HG02798 (cell line): ENCODE results near the gene COBLL1.

Experiments used
- ATAC-seq: cut with Tn5 transposase; IDR thresholded peaks from one replicate; pipeline ENCODE4 v1.9.1; 2021; ENCODE audit warnings: mild to moderate bottlenecking; ENCODE audit not compliant: unreplicated experiment, poor library complexity

The COBLL1 gene

GRCh38 chr2:164691346-164691887 is 150.2 kb downstream of the COBLL1 start:
- ATAC-seq, result no peak

DNA sequence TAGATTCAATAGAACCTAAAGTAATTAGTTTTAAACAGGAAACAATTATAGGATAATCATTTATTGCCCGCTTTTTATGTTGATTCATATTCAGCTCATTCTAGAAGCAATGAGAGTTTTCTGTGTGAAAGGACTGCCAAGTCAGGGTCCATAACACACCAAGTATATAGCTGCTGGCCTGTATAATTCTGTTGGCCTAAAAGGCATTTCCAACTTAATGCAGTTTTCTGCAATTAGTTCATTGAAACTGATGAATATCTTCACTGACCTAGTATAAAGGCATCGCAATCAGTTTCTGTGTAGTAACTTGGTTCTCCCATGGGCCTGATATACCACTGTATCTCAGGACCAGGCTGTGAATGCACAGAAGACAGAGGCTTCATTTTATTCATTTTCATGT is 151.3 kb downstream of the COBLL1 start:
- ATAC-seq, result no peak

DNA sequence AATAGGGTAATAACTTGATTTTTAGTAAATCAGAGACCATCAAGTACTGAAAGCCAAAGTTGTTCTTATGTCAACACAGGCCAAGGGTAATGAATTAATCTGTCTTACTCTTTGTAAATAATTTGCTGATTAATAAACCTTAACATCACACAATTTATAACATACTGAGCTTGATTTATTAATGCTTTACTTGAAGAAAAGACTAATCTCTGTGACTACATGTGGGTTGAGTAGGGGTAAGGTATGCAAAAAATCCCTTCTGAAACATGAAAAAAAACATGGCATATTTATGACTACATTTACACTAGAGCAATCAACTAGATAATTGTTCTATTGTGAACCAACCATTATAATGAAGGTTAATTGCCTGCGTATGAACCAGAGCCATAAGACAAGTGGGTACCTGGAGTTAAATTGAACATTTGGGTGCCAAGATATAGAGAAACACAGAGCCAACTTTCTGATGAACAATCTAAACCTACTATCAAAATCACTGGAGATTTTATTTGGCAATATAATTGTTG is 152.7 kb downstream of the COBLL1 start:
- ATAC-seq, result no peak

DNA sequence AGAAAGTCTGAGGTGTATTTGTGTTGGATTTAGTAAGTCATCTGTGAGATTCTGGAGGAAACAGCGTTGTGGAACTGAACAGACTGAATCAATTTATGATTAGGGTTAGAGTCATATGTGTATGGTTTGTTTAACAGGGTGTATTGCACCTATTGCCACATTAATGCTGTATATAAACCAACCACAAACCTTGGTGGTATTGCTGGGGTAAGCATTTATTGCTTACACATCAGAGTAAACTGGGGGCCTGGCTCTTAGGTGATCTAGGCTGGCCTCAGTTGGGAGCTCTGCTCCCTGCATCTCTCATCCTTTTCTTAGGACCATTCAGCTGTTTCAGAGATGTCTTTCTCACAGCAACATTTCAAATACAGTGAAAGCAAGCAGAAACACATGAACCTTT is 160.6 kb downstream of the COBLL1 start:
- ATAC-seq, result no peak

- no peak for ATAC-seq
These were observed 162.9 kb downstream of the COBLL1 start for GRCh38 chr2:164678631-164679149.

DNA sequence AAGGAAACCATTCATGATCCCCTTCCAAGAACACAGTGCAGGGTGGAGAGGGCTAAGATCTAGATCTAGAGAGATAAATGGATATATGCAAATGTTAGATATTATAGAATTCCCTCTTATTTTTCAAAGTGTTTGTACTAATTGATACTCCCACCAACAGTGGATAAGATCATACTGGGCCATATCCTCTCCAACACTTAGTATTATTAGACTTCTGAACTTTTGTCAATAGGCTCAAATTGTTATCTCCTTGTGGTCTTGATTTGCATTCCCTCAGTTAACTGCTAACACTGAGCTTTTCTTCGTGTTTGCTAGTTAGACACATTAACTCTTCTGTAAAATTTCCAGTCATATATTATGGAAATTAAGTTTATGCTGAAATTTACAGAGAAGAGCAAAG is 163.9 kb downstream of the COBLL1 start:
- no peak for ATAC-seq

- no peak for ATAC-seq
These were observed 164.4 kb downstream of the COBLL1 start for GRCh38 chr2:164677271-164677670.

DNA sequence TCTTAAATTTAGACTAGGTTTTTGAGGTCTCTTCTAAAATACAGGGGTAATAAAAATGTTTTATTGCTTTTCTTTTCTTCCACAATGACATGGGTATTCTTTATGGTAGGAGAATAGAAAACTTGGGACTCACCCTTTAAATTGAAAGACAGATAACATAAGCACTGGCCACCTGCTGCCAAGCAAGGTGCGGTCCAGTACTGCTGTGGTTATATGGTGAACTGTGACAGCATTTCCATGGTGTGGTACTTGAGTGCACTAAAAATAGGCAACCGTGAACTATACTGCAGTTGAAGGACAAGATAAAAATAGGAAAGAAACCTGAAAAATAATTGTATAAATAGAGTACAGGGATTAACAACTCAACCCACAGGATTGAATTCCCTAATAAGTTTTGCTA is 165.9 kb downstream of the COBLL1 start:
- no peak for ATAC-seq

- ATAC-seq, result no peak
These were observed 166.6 kb downstream of the COBLL1 start for GRCh38 chr2:164675027-164675426.

GRCh38 chr2:164671664-164672396 is 169.8 kb downstream of the COBLL1 start:
- ATAC-seq, result no peak

DNA sequence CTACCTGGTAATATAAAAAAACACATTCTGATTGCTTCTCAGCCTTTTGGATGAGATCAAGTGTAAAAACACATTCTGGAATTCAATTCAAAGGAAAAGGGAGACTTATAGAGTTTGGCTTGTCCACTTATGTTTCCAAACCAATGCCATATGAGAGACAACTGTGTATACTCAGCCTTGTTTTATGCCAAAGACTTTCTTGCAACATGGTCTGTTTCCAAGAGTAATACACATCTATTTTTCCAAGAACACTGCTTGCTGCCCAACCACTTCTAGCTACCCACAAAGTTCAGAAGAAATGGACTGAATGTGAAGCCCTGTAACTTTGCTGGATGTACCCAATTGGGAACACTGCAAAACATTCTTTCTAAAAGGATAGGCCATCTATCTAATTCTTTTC is 172.3 kb downstream of the COBLL1 start:
- no peak for ATAC-seq

DNA sequence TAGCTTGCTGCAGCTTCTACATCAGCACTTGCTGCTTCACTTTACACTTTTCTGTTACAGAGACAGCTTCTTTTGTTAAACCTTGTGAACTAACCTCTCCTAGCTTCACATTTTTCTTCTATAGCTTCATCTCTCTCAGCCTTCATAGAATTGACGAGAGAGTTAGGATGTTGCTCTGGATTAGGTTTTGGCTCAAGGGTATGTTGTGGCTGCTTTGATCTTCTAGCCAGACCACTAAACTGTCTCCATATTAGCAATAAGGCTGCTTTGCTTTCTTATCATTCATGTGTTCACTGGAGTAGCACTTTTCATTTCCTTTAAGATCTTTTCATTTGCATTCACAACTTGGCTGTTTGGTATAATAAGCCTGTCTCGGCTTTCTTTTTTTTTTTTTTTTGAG is 174.1 kb downstream of the COBLL1 start:
- no peak for ATAC-seq

- no peak for ATAC-seq
These were observed 177.6 kb downstream of the COBLL1 start for GRCh38 chr2:164664070-164664469.

DNA sequence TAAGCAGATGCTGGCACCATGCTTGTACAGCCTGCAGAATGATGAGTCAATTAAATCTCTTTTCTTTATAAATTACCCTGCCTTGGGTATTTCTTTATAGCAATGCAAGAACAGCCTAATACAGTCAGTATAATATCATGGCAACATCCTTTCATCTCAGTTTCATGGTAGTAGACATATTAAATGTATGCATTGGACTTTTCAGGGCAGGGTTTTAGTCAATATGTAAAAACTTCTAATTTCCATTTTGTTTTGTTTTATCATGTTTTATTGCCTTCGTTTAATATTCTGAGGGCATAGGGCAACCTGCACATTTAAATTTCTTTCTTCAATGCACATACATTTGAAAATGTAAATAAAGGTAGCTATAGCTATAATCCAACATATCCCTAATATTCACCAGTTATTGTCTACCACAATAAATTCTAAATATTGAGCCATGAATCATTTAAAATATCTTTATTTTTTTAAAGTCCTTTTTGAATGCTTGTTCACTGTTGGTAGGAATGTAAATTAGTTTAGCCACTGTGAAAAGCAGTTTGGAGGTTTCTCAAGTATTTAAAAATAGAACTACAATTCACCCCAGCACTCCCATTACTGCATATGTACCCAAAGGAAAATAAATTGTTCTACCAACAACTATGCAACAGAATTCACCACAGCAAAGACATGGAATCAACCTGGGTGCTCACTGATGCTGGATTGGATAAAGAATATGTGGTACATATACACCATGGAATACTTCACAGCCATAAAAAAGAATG is 178.6 kb downstream of the COBLL1 start:
- no peak for ATAC-seq

- ATAC-seq, result no peak
These were observed 179.6 kb downstream of the COBLL1 start for GRCh38 chr2:164662066-164662465.

GRCh38 chr2:164661349-164661748 is 180.3 kb downstream of the COBLL1 start:
- ATAC-seq, result no peak

DNA sequence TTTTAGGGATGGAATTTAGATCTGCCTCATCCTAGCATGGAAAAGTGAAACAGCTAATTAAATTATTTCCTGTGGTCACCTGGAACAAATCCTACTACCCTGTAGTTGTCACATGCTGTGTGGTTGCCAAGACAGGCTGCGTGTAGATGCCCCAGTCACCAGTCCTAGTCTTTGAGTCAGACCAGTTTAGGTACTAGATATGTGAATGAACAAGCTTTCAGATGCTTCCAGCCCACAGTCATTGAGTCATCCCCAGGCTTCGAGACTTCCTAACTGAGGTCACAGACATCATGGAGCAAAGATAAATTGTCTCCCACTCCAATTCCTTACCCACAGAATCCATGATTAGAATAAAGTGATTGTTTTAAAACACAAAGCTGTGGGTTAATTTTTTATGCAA is 184.5 kb downstream of the COBLL1 start:
- ATAC-seq, result no peak

- ATAC-seq, result no peak
These were observed 185.9 kb downstream of the COBLL1 start for GRCh38 chr2:164655750-164656149.

DNA sequence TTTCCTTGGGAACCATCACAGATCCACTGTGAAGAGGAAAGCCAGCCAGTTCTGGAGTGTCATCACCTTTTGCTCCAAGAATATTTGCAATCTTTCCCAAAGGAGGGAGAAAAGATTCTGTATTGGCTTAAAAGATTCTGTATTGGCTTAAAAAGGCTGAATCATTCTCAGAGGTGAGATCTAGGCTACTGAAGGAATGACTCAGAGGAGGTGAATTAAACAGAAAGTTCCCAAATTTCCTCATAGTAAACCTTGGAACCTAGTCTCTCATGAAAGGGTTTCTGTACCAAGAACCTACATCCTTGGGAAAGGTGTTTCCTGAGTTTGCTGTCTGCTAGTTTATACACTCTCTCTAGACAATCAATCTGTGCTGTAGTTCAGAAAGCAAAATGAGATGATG is 186.3 kb downstream of the COBLL1 start:
- ATAC-seq, result no peak

DNA sequence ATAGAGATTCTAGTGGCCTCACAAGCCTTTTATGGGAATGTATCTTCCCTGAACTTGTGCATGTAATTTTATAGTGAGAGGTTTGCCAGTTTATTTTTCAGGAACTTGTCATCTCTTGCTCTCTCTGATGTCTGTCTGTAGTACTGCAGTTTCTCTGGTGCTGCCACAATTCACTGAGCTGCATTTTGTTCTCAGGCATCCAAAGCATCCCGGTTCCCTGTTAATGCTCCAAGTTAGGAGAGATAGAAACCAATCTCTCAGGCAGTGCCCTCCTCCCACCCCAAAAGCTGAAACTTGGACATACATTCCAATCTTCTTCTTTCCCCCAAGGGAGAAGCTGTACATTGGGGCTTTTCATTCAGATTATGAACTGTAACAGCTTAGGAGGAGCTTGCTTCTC is 190.3 kb downstream of the COBLL1 start:
- no peak for ATAC-seq

DNA sequence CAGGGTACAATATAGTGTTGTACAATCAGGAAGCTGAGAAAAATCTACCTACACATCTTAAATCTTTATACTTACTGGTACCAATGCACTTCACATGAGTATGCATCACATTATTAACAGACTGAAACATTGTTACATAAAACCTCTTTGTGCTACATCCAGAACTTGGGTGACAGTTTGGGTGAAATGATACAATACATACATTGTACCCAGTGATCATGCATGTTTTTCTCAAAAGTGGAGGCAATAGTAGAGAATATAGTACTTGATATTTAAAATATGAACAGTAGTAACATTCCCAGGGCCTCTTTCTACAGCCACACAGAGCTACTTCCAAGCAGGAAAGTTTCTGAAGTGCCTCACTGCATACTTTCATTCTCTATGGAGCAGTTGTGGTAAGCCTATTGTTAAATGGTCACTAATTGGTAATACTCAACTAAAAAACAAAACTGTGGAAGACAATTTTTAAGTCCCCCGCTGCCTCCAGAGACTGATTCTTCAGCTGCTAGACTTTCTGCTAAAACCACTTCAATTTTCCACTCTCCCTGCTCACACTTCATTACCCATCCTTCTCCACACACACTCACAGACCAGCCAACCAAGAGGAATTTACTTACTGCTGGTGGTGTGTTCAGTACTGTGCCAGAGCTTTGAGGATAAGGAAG is 197.5 kb downstream of the COBLL1 start:
- ATAC-seq, result no peak
